ENCODE results near the gene GNL1. TPM values are rescaled to one million over a fixed set of nuclear protein-coding genes. Genes with fewer than 3 reads are reported as not detected.

Gene GNL1
- total and polyA plus RNA-seq, 2 of the 8 experiments (the other 6 are each of a cell fraction or from before 2014, with no cell fraction given), result 42.4 to 67.8 TPM

- TF ChIP-seq KDM1A (IDR thresholded peaks at IDR 0.05; ENCODE audit: borderline replicate concordance, low read length), result no peak
- TF ChIP-seq TBP (IDR thresholded peaks at IDR 0.05; ENCODE audit: low read depth, low read length), result no peak
- TF ChIP-seq TAF7 (optimal IDR thresholded peaks at IDR 0.05; ENCODE audit: borderline replicate concordance, low read depth, low read length), result no peak
- TF ChIP-seq SIRT6 (IDR thresholded peaks at IDR 0.05; ENCODE audit: low read length), result no peak
- TF ChIP-seq NRF1 (IDR thresholded peaks at IDR 0.05; ENCODE audit: low read depth, low read length), result no peak
Measured at GRCh38 chr6:30543821-30544220, 12.5 kb downstream of the GNL1 start (continued).

All from H1 (cell line).